MCF 10A (cell line): ENCODE data around the gene TDP1. TPM values are rescaled to one million over a fixed set of nuclear protein-coding genes. Genes with fewer than 3 reads are reported as not detected.

Experiments used
- BruUV-seq: library from RNA; stranded (reverse); fragments of 400-500 nt; replicated peaks from 2 replicates; lab custom pipeline; 2021; lab: Mats Ljungman, UMichigan
- CTCF ChIA-PET: fragments of 300-600 bp; sonication (Branson Sonifier 250); formaldehyde crosslinking; extraction: SDS; loops from one replicate; lab custom pipeline; 2021; ENCODE audit warnings: antibody characterized with exemption, inconsistent platforms; lab: Yijun Ruan, JAX
- POLR2A ChIA-PET: fragments of 300-600, 350-650 bp; sonication (Branson Sonifier 250); formaldehyde crosslinking; extraction: SDS; loops from one replicate; lab custom pipeline; 2020; ENCODE audit warnings: antibody characterized with exemption, inconsistent platforms; lab: Yijun Ruan, JAX
- DNase-seq: peaks from one replicate; pipeline ENCODE4 v3.0.0-alpha.2; 2018; ENCODE audit not compliant: unreplicated experiment
- H3K27ac Mint-ChIP-seq: one replicate; pipeline ENCODE4 v1.8.0; 2022; ENCODE audit warnings: mild to moderate bottlenecking, low read depth, mixed read lengths; ENCODE audit not compliant: unreplicated experiment
- H3K27me3 Mint-ChIP-seq: one replicate; pipeline ENCODE4 v1.8.0; 2022; ENCODE audit warnings: mixed read lengths; ENCODE audit not compliant: insufficient read depth, unreplicated experiment
- H3K36me3 Mint-ChIP-seq: one replicate; pipeline ENCODE4 v1.8.0; 2022; ENCODE audit warnings: mild to moderate bottlenecking, moderate library complexity, mixed read lengths; ENCODE audit not compliant: insufficient read depth, unreplicated experiment
- H3K4me1 Mint-ChIP-seq: one replicate; pipeline ENCODE4 v1.8.0; 2022; ENCODE audit warnings: mixed read lengths; ENCODE audit not compliant: insufficient read depth, unreplicated experiment
- H3K4me3 Mint-ChIP-seq: one replicate; pipeline ENCODE4 v1.8.0; 2022; ENCODE audit warnings: mild to moderate bottlenecking, moderate library complexity, mixed read lengths; ENCODE audit not compliant: unreplicated experiment
- H3K9me3 Mint-ChIP-seq: one replicate; pipeline ENCODE4 v1.8.0; 2022; ENCODE audit warnings: mixed read lengths; ENCODE audit not compliant: unreplicated experiment
- CTCF ChIP-seq: fragments of 200-600 bp; IDR thresholded peaks from one replicate; pipeline ENCODE4 v1.8.0; 2022; ENCODE audit warnings: antibody characterized with exemption, mild to moderate bottlenecking; ENCODE audit not compliant: unreplicated experiment
- intact Hi-C: fragments of 100-400 bp; cut with micrococcal nuclease; formaldehyde crosslinking; loops from 2 replicates; pipeline ENCODE4 v1.14.1; 2022
- total RNA-seq: library from RNA; stranded (reverse); gene quantifications from 2 replicates; pipeline ENCODE4 v1.2.3, GENCODE V29; 2022

The TDP1 gene
- total RNA-seq, 1 experiment from 2014 or later: 16.3 TPM

- no peak for TF ChIP-seq CTCF
- Mint-ChIP-seq H3K9me3 (no peaks in the 10 kb centered on the region), H3K27me3 (no peaks in the 10 kb centered on the region), H3K27ac (no peak overlapping the region), H3K36me3 (peaks cover 4% of the 10 kb centered on the region), H3K4me1 (no peaks in the 10 kb centered on the region), H3K4me3 (no peak overlapping the region)
- no peak for DNase-seq
- ChIA-PET POLR2A (no interaction called here), CTCF (no interaction called here)
- intact Hi-C loops: no loop called here
- BruUV-seq: no TSS peak
Measured at GRCh38 chr14:89941830-89942377, 13.8 kb upstream of the TDP1 start.

GRCh38 chr14:89947344-89947743 is 8.4 kb upstream of the TDP1 start:
- Mint-ChIP-seq H3K36me3 (peaks cover 17% of the 10 kb centered on the region), H3K4me3 (no peak overlapping the region), H3K4me1 (no peaks in the 10 kb centered on the region), H3K9me3 (no peaks in the 10 kb centered on the region), H3K27ac (no peak overlapping the region), H3K27me3 (no peaks in the 10 kb centered on the region)
- POLR2A ChIA-PET: interaction anchor here (1.0 kb wide), 1 partner anchor 8 kb away, joined by 3 read pairs; the partner anchor contains the start of gene TDP1
- no TSS peak for BruUV-seq
- intact Hi-C loops: no loop called here
- TF ChIP-seq CTCF: no peak
- CTCF ChIA-PET: interaction anchor here (1.1 kb wide), 1 partner anchor 288 kb away, joined by 3 read pairs; no protein-coding TSS in a partner anchor
- DNase-seq: no peak

GRCh38 chr14:89952576-89952975 is 3.2 kb upstream of the TDP1 start:
- Mint-ChIP-seq H3K27ac (no peak overlapping the region), H3K4me3 (no peak overlapping the region), H3K9me3 (no peaks in the 10 kb centered on the region), H3K4me1 (peaks cover 16% of the 10 kb centered on the region), H3K36me3 (peaks cover 12% of the 10 kb centered on the region), H3K27me3 (no peaks in the 10 kb centered on the region)
- DNase-seq: no peak
- no TSS peak for BruUV-seq
- TF ChIP-seq CTCF: no peak
- CTCF ChIA-PET: interaction anchor here (0.6 to 2.2 kb wide), 5 partner anchors 14 to 738 kb away, joined by 3 to 7 read pairs (median 3); no protein-coding TSS in a partner anchor
- intact Hi-C loops: loop anchor here (10.0 kb wide), 1 partner anchor 442 kb away; the partner anchor contains the start of gene CALM1
- POLR2A ChIA-PET: no interaction called here

- H3K4me3 Mint-ChIP-seq: peak overlapping the region; percentile 88
- intact Hi-C loops: loop anchor here (10.0 kb wide), 1 partner anchor 441 kb away; the partner anchor contains the start of gene CALM1
Measured at GRCh38 chr14:89953602-89954001, 2.1 kb upstream of the TDP1 start.

More at GRCh38 chr14:89953602-89954001, 2.1 kb upstream of the TDP1 start:
- Mint-ChIP-seq H3K4me1 (peaks cover 19% of the 10 kb centered on the region), H3K36me3 (peaks cover 13% of the 10 kb centered on the region), H3K27ac (peak overlapping the region; percentile 65), H3K27me3 (no peaks in the 10 kb centered on the region), H3K9me3 (no peaks in the 10 kb centered on the region)
- ChIA-PET POLR2A (interaction anchor here (0.7 to 1.3 kb wide), 3 partner anchors 10 to 142 kb away, joined by 4 read pairs; no protein-coding TSS in a partner anchor), CTCF (interaction anchor here (1.3 to 1.4 kb wide), 3 partner anchors 14 to 26 kb away, joined by 3 to 6 read pairs (median 4); no protein-coding TSS in a partner anchor)
- no peak for TF ChIP-seq CTCF
- no peak for DNase-seq
- BruUV-seq: no TSS peak
